Rectal smooth muscle tissue (tissue), 1 donor: ENCODE data around the gene NDE1.

Experiments used
- H3K27ac ChIP-seq: one replicate; pipeline ENCODE4 v1.7.0; 2013; ENCODE audit warnings: low read depth, low read length, inconsistent platforms
- H3K27me3 ChIP-seq: one replicate; pipeline ENCODE4 v1.7.0; 2013; ENCODE audit warnings: low read length; ENCODE audit not compliant: control insufficient read depth, insufficient read depth
- H3K36me3 ChIP-seq: one replicate; pipeline ENCODE4 v1.7.0; 2013; ENCODE audit warnings: low read length; ENCODE audit not compliant: control insufficient read depth, insufficient read depth
- H3K4me1 ChIP-seq: one replicate; pipeline ENCODE4 v1.7.0; 2013; ENCODE audit warnings: low read length; ENCODE audit not compliant: control insufficient read depth, insufficient read depth
- H3K4me3 ChIP-seq: one replicate; pipeline ENCODE4 v1.7.0; 2013; ENCODE audit warnings: low read length
- H3K9ac ChIP-seq: one replicate; pipeline ENCODE4 v1.7.0; 2013; ENCODE audit warnings: low read length

NDE1 gene

GRCh38 chr16:15741207-15741871, 91.3 kb downstream of the NDE1 start:
- no peak overlapping the region for H3K27ac ChIP-seq
- H3K4me1 ChIP-seq: no peaks in the 10 kb centered on the region
- H3K36me3 ChIP-seq: peaks cover 48% of the 10 kb centered on the region
- no peak overlapping the region for H3K9ac ChIP-seq
- H3K4me3 ChIP-seq: no peak overlapping the region
- H3K27me3 ChIP-seq: no peaks in the 10 kb centered on the region

- no peak overlapping the region for H3K4me3 ChIP-seq
- peak overlapping the region; percentile 44 for H3K27ac ChIP-seq
- peaks cover 44% of the 10 kb centered on the region for H3K36me3 ChIP-seq
- no peaks in the 10 kb centered on the region for H3K4me1 ChIP-seq
- H3K27me3 ChIP-seq: no peaks in the 10 kb centered on the region
- no peak overlapping the region for H3K9ac ChIP-seq
Observed at GRCh38 chr16:15742716-15743115, 92.7 kb downstream of the NDE1 start.

- H3K27ac ChIP-seq: no peak overlapping the region
- no peaks in the 10 kb centered on the region for H3K4me1 ChIP-seq
- peaks cover 48% of the 10 kb centered on the region for H3K36me3 ChIP-seq
- H3K27me3 ChIP-seq: no peaks in the 10 kb centered on the region
- H3K4me3 ChIP-seq: no peak overlapping the region
- H3K9ac ChIP-seq: no peak overlapping the region
Observed at GRCh38 chr16:15743657-15744056, 93.6 kb downstream of the NDE1 start.

GRCh38 chr16:15746332-15746731, 96.3 kb downstream of the NDE1 start:
- Histone ChIP-seq H3K4me3 (no peak overlapping the region), H3K4me1 (no peaks in the 10 kb centered on the region), H3K9ac (no peak overlapping the region), H3K27ac (peak overlapping the region; percentile 22), H3K36me3 (peaks cover 45% of the 10 kb centered on the region), H3K27me3 (no peaks in the 10 kb centered on the region)

- Histone ChIP-seq H3K4me1 (no peaks in the 10 kb centered on the region), H3K9ac (no peak overlapping the region), H3K27me3 (no peaks in the 10 kb centered on the region), H3K27ac (peak overlapping the region; percentile 30), H3K36me3 (peaks cover 42% of the 10 kb centered on the region), H3K4me3 (no peak overlapping the region)
Observed at GRCh38 chr16:15747937-15748336, 97.9 kb downstream of the NDE1 start.

- Histone ChIP-seq H3K9ac (no peak overlapping the region), H3K4me3 (no peak overlapping the region), H3K36me3 (peaks cover 49% of the 10 kb centered on the region)
Observed at GRCh38 chr16:15748654-15749053, 98.6 kb downstream of the NDE1 start.

GRCh38 chr16:15749371-15749770, 99.3 kb downstream of the NDE1 start:
- Histone ChIP-seq H3K9ac (no peak overlapping the region), H3K4me1 (no peaks in the 10 kb centered on the region), H3K36me3 (peaks cover 50% of the 10 kb centered on the region), H3K27ac (peak overlapping the region; percentile 69), H3K4me3 (no peak overlapping the region), H3K27me3 (no peaks in the 10 kb centered on the region)

More at GRCh38 chr16:15748654-15749053, 98.6 kb downstream of the NDE1 start:
- no peaks in the 10 kb centered on the region for H3K4me1 ChIP-seq
- no peaks in the 10 kb centered on the region for H3K27me3 ChIP-seq
- peak overlapping the region; percentile 30 for H3K27ac ChIP-seq

GRCh38 chr16:15749985-15750384, 99.9 kb downstream of the NDE1 start:
- Histone ChIP-seq H3K4me1 (no peaks in the 10 kb centered on the region), H3K27me3 (no peaks in the 10 kb centered on the region), H3K27ac (peak overlapping the region; percentile 69), H3K36me3 (peaks cover 49% of the 10 kb centered on the region), H3K9ac (no peak overlapping the region), H3K4me3 (no peak overlapping the region)

- no peak overlapping the region for H3K9ac ChIP-seq
- no peaks in the 10 kb centered on the region for H3K27me3 ChIP-seq
- no peaks in the 10 kb centered on the region for H3K4me1 ChIP-seq
- no peak overlapping the region for H3K4me3 ChIP-seq
- H3K36me3 ChIP-seq: peaks cover 50% of the 10 kb centered on the region
- peak overlapping the region; percentile 27 for H3K27ac ChIP-seq
Observed at GRCh38 chr16:15751940-15752339, 101.9 kb downstream of the NDE1 start.

- peak overlapping the region; percentile 50 for H3K27ac ChIP-seq
- no peaks in the 10 kb centered on the region for H3K4me1 ChIP-seq
- H3K9ac ChIP-seq: no peak overlapping the region
- no peaks in the 10 kb centered on the region for H3K27me3 ChIP-seq
- H3K36me3 ChIP-seq: peaks cover 45% of the 10 kb centered on the region
- no peak overlapping the region for H3K4me3 ChIP-seq
Observed at GRCh38 chr16:15752717-15753488, 102.9 kb downstream of the NDE1 start.

GRCh38 chr16:15754821-15755534, 104.9 kb downstream of the NDE1 start:
- no peak overlapping the region for H3K9ac ChIP-seq
- no peaks in the 10 kb centered on the region for H3K4me1 ChIP-seq
- no peak overlapping the region for H3K4me3 ChIP-seq
- H3K36me3 ChIP-seq: peaks cover 42% of the 10 kb centered on the region
- peak overlapping the region; percentile 66 for H3K27ac ChIP-seq
- no peaks in the 10 kb centered on the region for H3K27me3 ChIP-seq

- no peaks in the 10 kb centered on the region for H3K4me1 ChIP-seq
- no peak overlapping the region for H3K9ac ChIP-seq
- no peak overlapping the region for H3K4me3 ChIP-seq
- peak overlapping the region; percentile 24 for H3K27ac ChIP-seq
- peaks cover 40% of the 10 kb centered on the region for H3K36me3 ChIP-seq
- H3K27me3 ChIP-seq: no peaks in the 10 kb centered on the region
Observed at GRCh38 chr16:15757077-15757386, 107.0 kb downstream of the NDE1 start.
